ENCODE results near the gene LNPEP. TPM values are rescaled to one million over a fixed set of nuclear protein-coding genes. Genes with fewer than 3 reads are reported as not detected.

The LNPEP gene
- 10 to 100 TPM; 28.9 to 64.4 (median 38.5) TPM for total RNA-seq

DNA sequence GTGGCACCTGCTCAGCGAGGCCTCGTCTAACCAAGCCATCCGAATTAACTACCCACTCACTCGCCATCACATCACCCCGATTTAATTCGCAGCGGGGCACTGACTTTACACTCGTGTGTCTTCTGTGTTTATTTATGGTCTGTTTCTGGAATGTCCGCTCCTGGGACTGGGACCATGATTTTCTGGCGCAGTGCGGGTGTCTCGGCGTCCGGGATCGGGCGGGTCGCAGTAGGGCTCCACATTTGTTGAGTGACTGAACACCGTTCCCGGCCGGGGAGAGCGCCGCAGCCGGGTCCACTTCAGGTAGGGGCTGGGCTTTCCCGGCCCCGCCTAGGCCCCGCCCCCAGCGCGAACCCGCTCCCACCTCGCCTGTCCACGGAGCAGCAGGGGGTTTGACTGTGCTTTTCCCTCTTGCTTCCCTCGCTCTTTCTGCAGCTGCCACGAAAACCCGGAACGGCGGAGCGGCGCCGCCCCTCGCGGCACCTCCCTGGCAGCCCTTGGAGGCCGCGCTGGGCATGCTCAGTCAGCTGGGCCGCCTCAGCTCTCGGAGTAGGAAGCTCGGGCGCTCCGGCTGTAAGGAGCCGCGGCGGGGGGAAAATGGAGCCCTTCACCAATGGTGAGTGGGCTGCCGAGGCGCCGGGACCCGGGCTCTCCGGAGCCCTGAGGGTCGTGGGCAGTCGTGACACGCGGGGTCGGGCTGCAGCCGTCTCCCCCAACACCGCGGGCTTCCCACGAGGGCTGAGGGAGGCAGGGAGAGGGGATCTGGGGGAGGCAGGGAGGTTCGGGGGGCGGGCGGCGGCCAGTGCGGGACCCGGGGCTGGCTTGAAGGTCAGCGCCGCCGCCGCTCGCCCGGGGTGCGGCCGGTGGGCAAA, at the start of gene LNPEP:
LNPEP (plus strand) TSS at position 522 of the 872 bp plus-strand sequence; CDS start at position 598, 76 bp downstream.
- TF ChIP-seq, protein P1, sequence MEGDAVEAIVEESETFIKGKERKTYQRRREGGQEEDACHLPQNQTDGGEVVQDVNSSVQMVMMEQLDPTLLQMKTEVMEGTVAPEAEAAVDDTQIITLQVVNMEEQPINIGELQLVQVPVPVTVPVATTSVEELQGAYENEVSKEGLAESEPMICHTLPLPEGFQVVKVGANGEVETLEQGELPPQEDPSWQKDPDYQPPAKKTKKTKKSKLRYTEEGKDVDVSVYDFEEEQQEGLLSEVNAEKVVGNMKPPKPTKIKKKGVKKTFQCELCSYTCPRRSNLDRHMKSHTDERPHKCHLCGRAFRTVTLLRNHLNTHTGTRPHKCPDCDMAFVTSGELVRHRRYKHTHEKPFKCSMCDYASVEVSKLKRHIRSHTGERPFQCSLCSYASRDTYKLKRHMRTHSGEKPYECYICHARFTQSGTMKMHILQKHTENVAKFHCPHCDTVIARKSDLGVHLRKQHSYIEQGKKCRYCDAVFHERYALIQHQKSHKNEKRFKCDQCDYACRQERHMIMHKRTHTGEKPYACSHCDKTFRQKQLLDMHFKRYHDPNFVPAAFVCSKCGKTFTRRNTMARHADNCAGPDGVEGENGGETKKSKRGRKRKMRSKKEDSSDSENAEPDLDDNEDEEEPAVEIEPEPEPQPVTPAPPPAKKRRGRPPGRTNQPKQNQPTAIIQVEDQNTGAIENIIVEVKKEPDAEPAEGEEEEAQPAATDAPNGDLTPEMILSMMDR (IDR thresholded peaks at IDR 0.05): peak in 2 of 6 experiments; percentile 18 to 25
- TF ChIP-seq POLR2A (IDR thresholded peaks at IDR 0.05): peak; percentile 85 to 88
- H3K4me3 ChIP-seq: peak within 1 kb of the TSS; percentile 69 to 97 (median 85)
- no peaks in the 10 kb centered on the region for H3K9me3 ChIP-seq
- DNase-seq: peak; percentile 94 to 99 (median 98)
- H3K36me3 ChIP-seq: no peaks in the 10 kb centered on the region
- H3K27ac ChIP-seq: peak within 1 kb of the TSS; percentile 94 to 99 (median 98)
- H3K27me3 ChIP-seq: no peaks in the 10 kb centered on the region
- H3K4me1 ChIP-seq: peaks cover 0 to 34% (median 14%) of the 10 kb centered on the region in 4 donors

DNA sequence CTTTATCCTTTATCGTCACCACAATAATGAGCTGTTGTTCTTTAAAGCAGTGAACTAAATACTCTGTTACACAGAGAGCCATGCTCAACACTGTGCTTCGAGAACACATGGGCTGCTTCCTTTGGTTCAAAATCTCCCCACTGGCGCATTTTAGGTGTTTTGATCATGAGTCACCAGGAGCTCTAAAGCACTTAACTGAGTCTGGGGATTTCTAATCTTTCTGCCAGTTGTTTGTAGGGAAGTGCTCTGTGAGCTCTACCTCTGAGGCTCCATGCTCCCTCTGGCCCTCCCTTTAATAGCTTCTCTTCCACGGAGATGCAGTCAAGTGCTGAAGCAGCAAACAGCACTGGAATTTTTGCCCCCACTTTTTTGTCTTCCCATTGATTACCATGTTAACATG, 42.5 kb upstream of the LNPEP start:
- H3K36me3 ChIP-seq: peaks cover 0 to 92% (median 0%) of the 10 kb centered on the region in 3 donors
- DNase-seq: no peak
- no peak overlapping the region for H3K27ac ChIP-seq
- no peak for TF ChIP-seq POLR2A (IDR thresholded peaks at IDR 0.05)
- TF ChIP-seq, protein P1 (IDR thresholded peaks at IDR 0.05): no peak
- no peak overlapping the region for H3K4me3 ChIP-seq
- H3K9me3 ChIP-seq: no peaks in the 10 kb centered on the region
- H3K27me3 ChIP-seq: no peaks in the 10 kb centered on the region
- H3K4me1 ChIP-seq: peaks cover 0 to 2% (median 0%) of the 10 kb centered on the region in 4 donors

DNA sequence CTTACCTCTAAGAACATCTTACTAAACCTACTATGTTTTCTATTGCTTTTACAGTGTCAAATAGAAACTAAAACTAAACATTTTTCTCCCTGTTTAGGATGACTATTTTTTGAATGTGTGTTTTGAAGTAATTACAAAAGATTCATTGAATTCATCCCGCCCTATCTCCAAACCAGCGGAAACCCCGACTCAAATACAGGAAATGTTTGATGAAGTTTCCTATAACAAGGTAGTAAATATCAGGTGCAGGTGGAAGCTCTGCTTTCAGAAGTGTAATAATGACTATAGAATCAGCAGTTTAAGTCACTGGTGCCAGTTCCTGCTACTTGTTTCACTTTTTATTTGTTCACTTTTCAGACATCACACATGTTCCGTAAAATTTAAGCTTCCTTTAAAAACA, 39.6 kb upstream of the LNPEP start:
- Histone ChIP-seq H3K27me3 (no peaks in the 10 kb centered on the region), H3K9me3 (no peaks in the 10 kb centered on the region), H3K36me3 (peaks cover 0 to 82% (median 0%) of the 10 kb centered on the region in 3 donors), H3K27ac (peak overlapping the region in 2 of 4 donors; percentile 67 to 73), H3K4me1 (peaks cover 0 to 2% (median 0%) of the 10 kb centered on the region in 4 donors), H3K4me3 (peak overlapping the region in 2 of 4 donors; percentile 4 to 7)
- DNase-seq: peak in 1 of 3 donors; percentile 43
- TF ChIP-seq, protein P1 (IDR thresholded peaks at IDR 0.05): no peak
- no peak for TF ChIP-seq POLR2A (IDR thresholded peaks at IDR 0.05)

DNA sequence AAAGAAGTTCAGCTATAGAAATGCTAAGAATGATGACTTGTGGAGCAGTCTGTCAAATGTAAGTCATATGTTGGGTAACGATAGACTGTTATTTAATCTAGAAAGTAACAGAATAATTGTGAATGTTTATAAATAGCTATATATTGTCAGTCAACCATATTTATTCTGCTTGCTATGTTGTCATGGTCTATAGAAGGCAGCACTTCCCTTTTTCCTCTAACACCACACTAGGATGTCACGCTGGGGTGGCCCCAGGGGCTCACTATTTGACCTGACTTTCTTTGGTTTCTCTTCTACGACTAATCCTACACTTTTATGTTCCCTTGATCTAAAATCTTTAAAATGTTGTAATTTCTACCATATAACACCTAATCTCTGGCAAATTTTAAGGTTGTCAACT, 39.1 kb upstream of the LNPEP start:
- TF ChIP-seq, protein P1 (IDR thresholded peaks at IDR 0.05): no peak
- no peaks in the 10 kb centered on the region for H3K9me3 ChIP-seq
- H3K27me3 ChIP-seq: no peaks in the 10 kb centered on the region
- peak overlapping the region in 2 of 4 donors; percentile 67 to 73 for H3K27ac ChIP-seq
- peak in 2 of 3 donors; percentile 72 to 76 for DNase-seq
- peak overlapping the region in 2 of 4 donors; percentile 4 to 7 for H3K4me3 ChIP-seq
- H3K36me3 ChIP-seq: peaks cover 0 to 82% (median 0%) of the 10 kb centered on the region in 3 donors
- peaks cover 0 to 2% (median 0%) of the 10 kb centered on the region in 4 donors for H3K4me1 ChIP-seq

DNA sequence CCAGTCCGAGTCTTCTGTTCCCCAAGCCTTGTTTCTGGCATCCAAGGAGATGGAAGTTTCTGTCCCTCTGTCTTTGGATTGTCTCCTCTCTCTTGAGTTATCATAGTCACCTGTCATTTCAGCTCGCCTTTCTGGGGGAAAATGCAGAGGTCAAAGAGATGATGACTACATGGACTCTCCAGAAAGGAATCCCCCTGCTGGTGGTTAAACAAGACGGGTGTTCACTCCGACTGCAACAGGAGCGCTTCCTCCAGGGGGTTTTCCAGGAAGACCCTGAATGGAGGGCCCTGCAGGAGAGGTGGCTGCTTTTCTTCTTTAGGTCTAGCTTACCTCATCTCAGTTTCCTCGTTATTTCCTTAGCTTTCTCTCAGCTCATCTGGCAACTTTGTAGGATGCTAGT, 34.5 kb upstream of the LNPEP start:
- DNase-seq: no peak

More for the DNA sequence above, 34.5 kb upstream of the LNPEP start:
- Histone ChIP-seq H3K36me3 (peaks cover 0 to 83% (median 0%) of the 10 kb centered on the region in 3 donors), H3K27ac (no peak overlapping the region), H3K9me3 (no peaks in the 10 kb centered on the region), H3K4me3 (no peak overlapping the region), H3K27me3 (no peaks in the 10 kb centered on the region), H3K4me1 (peaks cover 0 to 2% (median 0%) of the 10 kb centered on the region in 4 donors)
- TF ChIP-seq POLR2A (IDR thresholded peaks at IDR 0.05): no peak
- TF ChIP-seq, protein P1 (IDR thresholded peaks at IDR 0.05): peak in 2 of 6 experiments; percentile 5 to 17

Data from Peyer's patch (tissue), 4 donors.